ENCODE measurements around the gene SULT1C4. TPM values are rescaled to one million over a fixed set of nuclear protein-coding genes. Genes with fewer than 3 reads are reported as not detected.

Gene SULT1C4
- total RNA-seq, 4 donors from 2014 or later: 0.61 to 3.3 (median 2.4) TPM

DNA sequence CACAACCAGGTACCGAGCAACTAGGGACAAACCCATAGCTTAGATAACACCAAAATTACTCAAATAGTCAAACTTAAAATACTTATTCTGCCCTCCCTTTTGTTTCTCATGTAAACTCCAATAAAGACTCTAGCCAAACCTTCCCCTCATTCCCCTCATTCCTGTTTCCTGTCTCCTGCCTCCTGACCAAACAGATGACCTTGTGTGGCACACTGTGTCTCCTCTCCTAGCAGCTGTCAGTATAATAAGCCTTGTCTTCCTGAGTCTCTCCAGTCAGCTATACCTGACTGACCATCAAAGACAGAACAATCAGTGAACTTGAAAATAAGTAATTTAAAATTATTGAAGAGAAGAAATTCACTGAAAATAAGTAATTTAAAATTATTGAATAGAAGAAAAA, 14.3 kb downstream of the SULT1C4 start:
- Histone ChIP-seq H3K27ac (no peak overlapping the region), H3K9me3 (no peaks in the 10 kb centered on the region), H3K27me3 (no peaks in the 10 kb centered on the region), H3K4me3 (no peak overlapping the region), H3K4me1 (no peaks in the 10 kb centered on the region), H3K36me3 (no peaks in the 10 kb centered on the region)
- in situ Hi-C loops (cut with MboI; ENCODE audit: low sequenced_read_pairs in 4 of 4) (no loop called here), intact Hi-C loops (cut with DNase I; ENCODE audit: low total_unique reads) (no loop called here)
- no peak for DNase-seq
- ATAC-seq: no peak
- TF ChIP-seq POLR2A (IDR thresholded peaks at IDR 0.05): no peak
- TF ChIP-seq, protein P1, sequence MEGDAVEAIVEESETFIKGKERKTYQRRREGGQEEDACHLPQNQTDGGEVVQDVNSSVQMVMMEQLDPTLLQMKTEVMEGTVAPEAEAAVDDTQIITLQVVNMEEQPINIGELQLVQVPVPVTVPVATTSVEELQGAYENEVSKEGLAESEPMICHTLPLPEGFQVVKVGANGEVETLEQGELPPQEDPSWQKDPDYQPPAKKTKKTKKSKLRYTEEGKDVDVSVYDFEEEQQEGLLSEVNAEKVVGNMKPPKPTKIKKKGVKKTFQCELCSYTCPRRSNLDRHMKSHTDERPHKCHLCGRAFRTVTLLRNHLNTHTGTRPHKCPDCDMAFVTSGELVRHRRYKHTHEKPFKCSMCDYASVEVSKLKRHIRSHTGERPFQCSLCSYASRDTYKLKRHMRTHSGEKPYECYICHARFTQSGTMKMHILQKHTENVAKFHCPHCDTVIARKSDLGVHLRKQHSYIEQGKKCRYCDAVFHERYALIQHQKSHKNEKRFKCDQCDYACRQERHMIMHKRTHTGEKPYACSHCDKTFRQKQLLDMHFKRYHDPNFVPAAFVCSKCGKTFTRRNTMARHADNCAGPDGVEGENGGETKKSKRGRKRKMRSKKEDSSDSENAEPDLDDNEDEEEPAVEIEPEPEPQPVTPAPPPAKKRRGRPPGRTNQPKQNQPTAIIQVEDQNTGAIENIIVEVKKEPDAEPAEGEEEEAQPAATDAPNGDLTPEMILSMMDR (IDR thresholded peaks at IDR 0.05 in 4 of 5, conservative IDR thresholded peaks at IDR 0.05 in 1 of 5): no peak

DNA sequence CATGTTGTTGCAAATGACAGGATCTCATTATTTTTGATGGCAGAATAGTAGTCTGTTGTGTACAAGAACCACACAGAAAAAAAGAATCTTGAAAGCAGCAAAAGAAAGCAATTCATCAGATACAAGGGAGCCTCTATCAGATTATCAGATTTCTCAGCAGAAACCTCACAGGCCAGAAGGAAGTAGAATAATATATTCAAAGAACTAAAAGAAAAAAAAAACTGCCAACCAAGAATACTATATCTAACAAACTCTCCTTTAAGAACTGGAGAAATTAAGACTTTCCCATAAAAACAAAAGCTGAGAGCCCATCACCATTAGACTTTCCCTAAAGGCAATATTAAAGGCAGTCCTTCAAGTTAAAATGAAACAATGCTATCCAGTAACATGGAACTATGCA, 15.4 kb downstream of the SULT1C4 start:
- Histone ChIP-seq H3K27me3 (no peaks in the 10 kb centered on the region), H3K9me3 (no peaks in the 10 kb centered on the region), H3K36me3 (no peaks in the 10 kb centered on the region), H3K4me3 (no peak overlapping the region), H3K4me1 (no peaks in the 10 kb centered on the region), H3K27ac (no peak overlapping the region)
- ATAC-seq (no peak), DNase-seq (no peak)
- TF ChIP-seq, protein P1 (IDR thresholded peaks at IDR 0.05 in 4 of 5, conservative IDR thresholded peaks at IDR 0.05 in 1 of 5): no peak
- no peak for TF ChIP-seq POLR2A (IDR thresholded peaks at IDR 0.05)
- intact Hi-C loops (cut with DNase I; ENCODE audit: low total_unique reads): no loop called here
- in situ Hi-C loops (cut with MboI; ENCODE audit: low sequenced_read_pairs in 4 of 4): no loop called here

DNA sequence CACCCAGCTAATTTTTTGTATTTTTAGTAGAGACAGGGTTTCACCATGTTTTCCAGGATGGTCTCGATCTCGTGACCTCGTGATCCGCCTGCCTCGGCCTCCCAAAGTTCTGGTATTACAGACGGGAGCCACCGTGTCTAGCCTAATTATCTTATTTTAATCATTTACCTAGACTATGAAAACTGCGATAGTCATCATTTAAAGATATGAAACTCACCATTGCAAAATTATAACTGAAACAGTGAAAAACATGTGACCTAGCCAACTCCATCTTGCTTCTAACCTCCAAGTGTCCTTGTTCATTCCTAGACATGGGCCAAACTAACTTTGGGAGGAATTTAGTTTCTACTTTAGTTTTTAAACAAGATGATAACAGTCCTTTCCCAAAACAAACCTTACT, 17.4 kb downstream of the SULT1C4 start:
- Histone ChIP-seq H3K27ac (no peak overlapping the region), H3K36me3 (no peaks in the 10 kb centered on the region), H3K9me3 (no peaks in the 10 kb centered on the region), H3K4me1 (no peaks in the 10 kb centered on the region), H3K27me3 (no peaks in the 10 kb centered on the region), H3K4me3 (no peak overlapping the region)
- TF ChIP-seq, protein P1 (IDR thresholded peaks at IDR 0.05 in 4 of 5, conservative IDR thresholded peaks at IDR 0.05 in 1 of 5): no peak
- TF ChIP-seq POLR2A (IDR thresholded peaks at IDR 0.05): no peak
- ATAC-seq (no peak), DNase-seq (no peak)
- in situ Hi-C loops (cut with MboI; ENCODE audit: low sequenced_read_pairs in 4 of 4): no loop called here
- intact Hi-C loops (cut with DNase I; ENCODE audit: low total_unique reads): no loop called here

DNA sequence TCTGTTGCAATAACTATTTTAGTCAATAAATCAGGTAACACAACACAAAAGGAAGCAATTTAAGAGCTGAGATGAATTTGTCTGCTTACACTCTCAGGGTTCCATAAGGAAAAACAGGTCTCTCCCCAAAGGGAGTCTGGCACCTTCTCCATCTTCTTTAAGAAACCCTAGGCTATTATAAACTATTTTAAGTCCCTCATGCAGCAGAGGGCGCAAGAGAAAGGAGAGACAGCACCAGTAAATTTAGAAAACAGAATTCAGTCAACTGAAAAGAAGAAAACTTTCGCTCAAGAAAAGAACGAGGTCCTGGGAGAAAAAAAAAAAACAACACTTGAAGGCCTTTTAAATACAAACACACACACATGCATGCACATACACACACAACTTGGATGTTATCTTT, 19.1 kb downstream of the SULT1C4 start:
- H3K4me1 ChIP-seq: no peaks in the 10 kb centered on the region
- H3K4me3 ChIP-seq: no peak overlapping the region
- no peak for DNase-seq
- in situ Hi-C loops (cut with MboI; ENCODE audit: low sequenced_read_pairs in 4 of 4): no loop called here
- intact Hi-C loops (cut with DNase I; ENCODE audit: low total_unique reads): no loop called here
- H3K27me3 ChIP-seq: no peaks in the 10 kb centered on the region
- H3K36me3 ChIP-seq: no peaks in the 10 kb centered on the region
- H3K9me3 ChIP-seq: no peaks in the 10 kb centered on the region
- no peak for ATAC-seq
- no peak overlapping the region for H3K27ac ChIP-seq
- no peak for TF ChIP-seq POLR2A (IDR thresholded peaks at IDR 0.05)
- TF ChIP-seq, protein P1 (IDR thresholded peaks at IDR 0.05 in 4 of 5, conservative IDR thresholded peaks at IDR 0.05 in 1 of 5): no peak

DNA sequence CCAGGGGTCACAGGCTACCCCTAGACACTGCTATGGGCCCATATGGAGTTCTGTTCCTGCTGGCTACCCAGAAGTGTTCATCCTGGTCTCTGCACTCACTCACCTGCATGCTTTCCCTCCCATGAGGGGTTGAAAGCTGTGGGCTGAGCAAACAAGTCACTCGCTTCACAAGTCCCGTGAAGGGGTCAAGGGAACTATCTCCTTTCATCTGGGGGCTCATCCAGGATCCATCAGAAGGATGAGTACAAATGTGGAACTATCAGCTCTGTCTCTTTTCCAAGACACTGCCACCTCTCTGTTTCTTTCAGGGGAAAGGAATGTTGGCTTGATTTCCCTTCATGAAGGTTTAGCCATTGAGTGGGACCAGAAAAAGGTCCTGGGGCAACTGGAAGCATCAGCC, 21.7 kb downstream of the SULT1C4 start:
- in situ Hi-C loops (cut with MboI; ENCODE audit: low sequenced_read_pairs in 4 of 4): no loop called here
- H3K27ac ChIP-seq: no peak overlapping the region
- TF ChIP-seq POLR2A (IDR thresholded peaks at IDR 0.05): no peak
- TF ChIP-seq, protein P1 (IDR thresholded peaks at IDR 0.05 in 4 of 5, conservative IDR thresholded peaks at IDR 0.05 in 1 of 5): no peak
- no peak overlapping the region for H3K4me3 ChIP-seq
- H3K27me3 ChIP-seq: no peaks in the 10 kb centered on the region
- H3K9me3 ChIP-seq: no peaks in the 10 kb centered on the region
- no peaks in the 10 kb centered on the region for H3K36me3 ChIP-seq
- DNase-seq (no peak), ATAC-seq (no peak)
- H3K4me1 ChIP-seq: no peaks in the 10 kb centered on the region
- intact Hi-C loops (cut with DNase I; ENCODE audit: low total_unique reads): no loop called here

Measured in gastrocnemius medialis (tissue), 4 donors.